CD4-positive, alpha-beta T cell treated with Interleukin-21 for 1 hour (primary cell): ENCODE data around the gene ARHGEF17.

Experiments
- DNase-seq: peaks from one replicate; pipeline ENCODE4 v3.0.0-alpha.2; 2020

ARHGEF17 gene

DNA sequence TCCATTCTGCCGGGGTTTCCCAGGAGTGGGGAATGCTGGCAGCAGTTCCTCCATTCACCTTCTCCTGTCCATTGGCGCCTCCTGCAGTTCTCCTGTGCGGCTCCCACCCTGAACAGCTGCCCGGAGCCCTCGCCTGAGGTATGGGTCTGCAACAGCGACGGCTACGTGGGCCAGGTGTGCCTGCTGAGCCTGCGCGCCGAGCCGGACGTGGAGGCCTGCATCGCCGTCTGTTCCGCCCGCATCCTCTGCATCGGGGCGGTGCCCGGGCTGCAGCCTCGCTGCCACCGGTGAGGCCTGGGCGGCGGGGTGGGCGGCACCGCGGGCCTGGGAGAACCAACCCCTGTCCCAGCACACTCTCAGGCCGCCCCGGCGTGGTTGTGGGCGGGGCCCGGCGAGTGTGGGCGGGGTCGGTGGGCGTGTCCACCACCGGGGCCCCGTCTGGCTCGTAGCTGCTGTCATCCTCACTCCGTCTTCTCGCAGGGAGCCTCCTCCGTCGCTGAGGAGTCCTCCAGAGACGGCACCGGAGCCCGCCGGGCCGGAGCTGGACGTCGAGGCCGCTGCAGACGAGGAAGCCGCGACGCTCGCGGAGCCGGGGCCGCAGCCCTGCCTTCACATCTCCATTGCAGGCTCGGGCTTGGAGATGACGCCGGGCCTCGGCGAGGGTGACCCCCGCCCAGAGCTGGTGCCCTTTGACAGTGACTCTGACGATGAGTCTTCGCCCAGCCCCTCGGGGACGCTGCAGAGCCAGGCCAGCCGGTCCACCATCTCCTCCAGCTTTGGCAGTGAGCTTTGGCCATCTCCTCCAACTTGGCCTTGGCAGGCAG, 54.1 kb downstream of the ARHGEF17 start:
- no peak for DNase-seq

DNA sequence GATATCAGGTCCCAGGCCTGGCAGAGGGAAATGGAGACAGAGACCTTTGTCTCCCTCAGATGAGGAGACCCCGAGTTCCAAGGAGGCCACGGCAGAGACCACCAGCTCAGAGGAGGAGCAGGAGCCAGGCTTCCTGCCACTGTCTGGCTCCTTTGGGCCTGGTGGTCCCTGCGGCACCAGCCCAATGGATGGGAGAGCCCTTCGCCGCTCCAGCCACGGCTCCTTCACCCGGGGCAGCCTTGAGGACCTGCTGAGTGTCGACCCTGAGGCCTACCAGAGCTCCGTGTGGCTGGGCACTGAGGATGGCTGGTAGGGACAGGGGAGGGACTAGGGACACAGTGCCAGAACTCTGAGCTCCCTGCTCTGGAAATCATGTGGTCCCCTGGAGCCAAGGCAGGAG, 55.1 kb downstream of the ARHGEF17 start:
- no peak for DNase-seq

DNA sequence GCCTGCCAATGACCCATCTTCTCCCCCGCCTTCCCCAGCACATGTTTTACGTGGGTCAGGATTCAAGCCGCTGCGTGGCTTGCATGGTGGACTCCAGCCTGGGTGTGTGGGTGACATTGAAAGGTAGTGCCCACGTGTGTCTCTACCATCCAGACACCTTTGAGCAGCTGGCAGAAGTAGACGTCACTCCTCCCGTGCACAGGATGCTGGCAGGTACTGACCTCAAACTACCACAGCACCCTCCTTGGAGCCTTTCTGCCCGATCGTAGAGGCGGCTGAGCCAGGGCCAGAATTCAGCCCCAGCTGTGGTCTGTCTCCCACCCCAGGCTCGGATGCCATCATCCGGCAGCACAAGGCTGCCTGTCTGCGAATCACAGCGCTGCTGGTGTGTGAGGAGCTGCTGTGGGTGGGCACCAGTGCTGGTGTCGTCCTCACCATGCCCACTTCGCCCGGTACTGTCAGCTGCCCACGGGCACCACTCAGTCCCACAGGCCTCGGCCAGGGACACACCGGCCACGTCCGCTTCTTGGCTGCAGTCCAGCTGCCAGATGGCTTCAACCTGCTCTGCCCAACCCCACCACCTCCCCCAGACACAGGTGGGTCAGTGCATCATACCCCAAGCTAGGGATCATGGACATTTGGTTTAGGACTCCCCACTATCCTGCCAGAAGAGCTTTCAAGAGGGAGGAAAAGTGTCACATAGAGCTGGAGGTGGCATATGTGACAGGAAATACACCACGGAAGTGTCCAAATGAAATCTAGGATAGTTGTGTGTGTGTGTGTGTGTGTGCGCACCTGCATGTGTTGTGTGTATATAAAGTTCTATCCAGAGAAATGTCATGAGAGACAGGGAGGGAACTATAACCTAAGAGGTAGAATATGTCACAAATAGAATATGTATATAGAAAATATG, 57.5 kb downstream of the ARHGEF17 start:
- DNase-seq = peak; percentile 34

DNA sequence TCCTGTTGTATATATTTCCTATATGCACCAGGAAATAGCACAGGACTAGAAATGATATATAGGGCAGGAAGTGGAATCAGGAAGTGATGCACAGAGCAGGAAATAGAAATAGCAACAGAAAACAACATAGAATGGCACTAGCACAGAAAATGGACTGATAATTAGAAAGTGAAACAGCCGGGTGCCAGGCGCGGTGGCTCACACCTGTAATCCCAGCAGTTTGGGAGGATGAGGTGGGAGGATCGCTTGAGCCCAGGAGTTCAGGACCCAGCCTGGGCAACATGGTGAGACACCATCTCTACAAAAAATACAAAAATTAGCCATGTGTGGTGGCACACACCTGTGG, 58.2 kb downstream of the ARHGEF17 start:
- peak; percentile 69 for DNase-seq

DNA sequence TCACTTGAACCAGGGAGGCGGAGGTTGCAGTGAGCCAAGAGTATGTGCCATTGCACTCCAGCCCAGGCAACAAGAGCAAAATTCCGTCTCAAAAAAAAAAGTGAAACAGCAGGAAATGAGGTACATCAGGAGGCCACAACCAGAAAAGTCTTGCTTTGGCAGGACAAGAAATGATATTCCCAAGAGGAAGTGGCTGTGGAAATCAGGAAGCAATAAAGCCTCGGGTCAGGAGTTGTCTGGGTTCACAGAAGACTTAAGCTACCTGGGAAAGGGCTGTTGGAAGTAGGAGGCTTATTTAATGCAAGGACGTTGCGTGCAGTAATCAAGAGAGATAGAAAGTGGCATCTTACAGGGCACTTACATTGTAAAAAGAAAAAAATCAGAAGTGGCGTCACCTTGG, 58.9 kb downstream of the ARHGEF17 start:
- no peak for DNase-seq

DNA sequence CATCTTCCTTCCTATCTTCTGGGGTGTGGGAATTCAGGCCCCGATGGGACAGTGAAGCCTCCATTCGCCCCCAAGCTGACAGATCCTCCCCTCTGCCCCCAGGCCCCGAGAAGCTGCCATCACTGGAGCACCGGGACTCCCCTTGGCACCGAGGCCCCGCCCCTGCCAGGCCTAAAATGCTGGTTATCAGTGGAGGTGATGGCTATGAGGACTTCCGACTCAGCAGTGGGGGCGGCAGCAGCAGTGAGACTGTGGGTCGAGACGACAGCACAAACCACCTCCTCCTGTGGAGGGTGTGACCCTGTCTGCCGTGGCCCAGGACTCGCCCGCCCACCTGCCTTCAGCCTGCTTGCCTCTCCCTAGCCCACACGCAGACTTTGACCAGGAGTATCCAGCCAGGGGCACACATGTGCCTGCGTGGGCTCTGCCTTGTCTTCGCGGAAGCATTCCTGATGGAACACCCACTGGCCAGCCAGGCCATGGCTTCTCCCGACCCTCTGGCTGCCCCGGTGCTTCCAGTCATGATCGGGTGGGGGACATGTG, 59.5 kb downstream of the ARHGEF17 start:
- DNase-seq = no peak

DNA sequence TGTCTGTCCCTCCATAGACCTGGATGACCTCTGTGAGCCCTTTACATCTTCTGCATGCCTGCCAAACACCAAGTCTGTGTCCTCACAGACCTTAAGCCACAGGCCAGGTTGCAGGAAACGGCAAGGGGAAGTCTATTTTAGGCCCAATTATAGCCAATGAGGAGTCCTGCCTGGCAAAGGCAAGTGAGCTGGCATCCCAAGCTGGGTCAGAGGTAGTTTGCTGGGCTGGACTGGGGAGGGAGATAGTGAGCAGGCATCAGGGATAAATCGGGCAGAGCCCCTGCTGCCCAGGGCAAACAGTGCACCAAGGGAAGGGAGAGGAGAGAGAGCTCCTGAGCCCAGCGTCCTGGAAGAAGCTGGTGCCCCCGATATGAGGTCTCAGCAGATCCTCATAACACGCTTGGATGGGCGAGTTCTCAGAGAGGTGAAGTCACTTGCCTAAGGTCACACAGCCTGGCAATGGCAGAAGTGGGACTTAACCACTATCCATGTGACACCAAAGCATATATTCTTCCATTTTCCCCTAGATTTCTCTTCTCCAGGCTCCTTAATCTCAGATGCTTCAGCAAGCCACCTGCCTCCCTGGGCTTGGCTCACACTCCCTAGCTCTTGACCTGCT, 64.4 kb downstream of the ARHGEF17 start:
- no peak for DNase-seq

DNA sequence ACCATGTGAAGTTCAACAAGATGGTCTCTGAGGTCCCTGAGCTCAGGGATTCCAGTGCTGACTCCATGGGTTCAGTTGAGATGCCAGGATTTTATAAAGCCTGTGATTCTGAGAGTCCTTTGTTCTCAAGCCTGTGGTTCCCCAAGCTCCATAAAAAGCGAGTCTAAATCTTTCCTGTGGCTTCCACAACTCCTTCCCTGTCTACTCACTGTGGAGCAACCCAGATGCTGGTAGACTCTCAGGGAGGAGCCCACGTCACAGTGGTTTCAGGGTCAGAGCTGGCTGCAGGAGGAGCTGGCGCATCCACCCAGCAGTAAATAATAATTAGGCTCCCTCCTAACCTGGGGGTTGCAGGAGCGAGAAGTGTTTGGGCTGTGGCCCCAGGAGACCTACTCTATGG, 66.1 kb downstream of the ARHGEF17 start:
- no peak for DNase-seq

DNA sequence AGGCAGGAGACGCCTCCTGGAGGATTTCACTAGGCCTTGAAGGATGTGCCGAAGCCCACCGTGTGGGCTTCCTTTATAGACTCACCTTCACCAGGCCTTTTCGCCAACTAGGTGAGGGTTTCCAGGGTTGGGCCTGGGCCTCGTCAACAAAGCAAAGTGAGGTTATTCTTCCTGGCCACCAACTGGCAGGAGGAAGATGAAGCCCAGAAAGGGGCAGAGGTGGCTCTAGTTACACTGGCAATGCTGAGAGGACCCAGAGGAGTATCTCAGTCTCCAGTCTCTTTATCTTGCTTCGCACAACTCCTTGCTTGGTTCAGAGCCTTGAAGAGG, 67.7 kb downstream of the ARHGEF17 start:
- no peak for DNase-seq

DNA sequence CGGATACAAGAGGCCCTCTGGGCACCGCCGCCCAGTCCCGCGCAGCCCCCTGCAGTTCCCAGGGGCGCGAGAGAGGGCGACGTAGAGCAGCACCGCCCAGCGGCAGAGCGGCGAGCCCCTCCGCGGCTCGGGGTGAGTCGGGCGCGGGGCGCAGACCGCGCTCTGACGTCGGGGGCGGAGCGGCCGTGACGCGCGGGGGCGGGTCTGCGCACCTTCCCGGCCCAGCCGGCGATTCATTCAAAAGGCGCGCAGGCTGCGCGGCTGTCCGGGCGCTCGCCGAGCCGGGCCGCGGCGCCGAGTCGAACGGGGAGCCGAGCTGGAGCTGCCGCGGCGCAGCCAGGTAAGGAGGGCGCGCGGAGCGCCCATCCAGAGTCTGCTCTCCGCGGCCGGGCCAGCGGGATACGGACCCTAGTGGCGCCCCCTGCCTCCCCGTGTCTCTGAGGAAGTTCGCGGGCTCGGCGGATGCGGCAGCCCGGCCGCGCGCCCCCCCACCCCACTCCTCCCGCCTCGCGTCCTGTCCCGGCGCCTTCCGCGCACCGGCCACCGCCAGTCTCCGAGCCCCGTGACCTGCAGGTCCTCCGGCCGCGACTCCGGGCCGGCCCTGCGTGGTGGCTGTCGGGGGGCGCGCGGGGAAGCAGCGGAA, 68.2 kb downstream of the ARHGEF17 start, which contains the start of gene RELT:
RELT (plus strand) TSS at position 240 of the 643 bp plus-strand sequence. CDS start 12,738 bp downstream, outside the sequence.
- peak; percentile 95 for DNase-seq

DNA sequence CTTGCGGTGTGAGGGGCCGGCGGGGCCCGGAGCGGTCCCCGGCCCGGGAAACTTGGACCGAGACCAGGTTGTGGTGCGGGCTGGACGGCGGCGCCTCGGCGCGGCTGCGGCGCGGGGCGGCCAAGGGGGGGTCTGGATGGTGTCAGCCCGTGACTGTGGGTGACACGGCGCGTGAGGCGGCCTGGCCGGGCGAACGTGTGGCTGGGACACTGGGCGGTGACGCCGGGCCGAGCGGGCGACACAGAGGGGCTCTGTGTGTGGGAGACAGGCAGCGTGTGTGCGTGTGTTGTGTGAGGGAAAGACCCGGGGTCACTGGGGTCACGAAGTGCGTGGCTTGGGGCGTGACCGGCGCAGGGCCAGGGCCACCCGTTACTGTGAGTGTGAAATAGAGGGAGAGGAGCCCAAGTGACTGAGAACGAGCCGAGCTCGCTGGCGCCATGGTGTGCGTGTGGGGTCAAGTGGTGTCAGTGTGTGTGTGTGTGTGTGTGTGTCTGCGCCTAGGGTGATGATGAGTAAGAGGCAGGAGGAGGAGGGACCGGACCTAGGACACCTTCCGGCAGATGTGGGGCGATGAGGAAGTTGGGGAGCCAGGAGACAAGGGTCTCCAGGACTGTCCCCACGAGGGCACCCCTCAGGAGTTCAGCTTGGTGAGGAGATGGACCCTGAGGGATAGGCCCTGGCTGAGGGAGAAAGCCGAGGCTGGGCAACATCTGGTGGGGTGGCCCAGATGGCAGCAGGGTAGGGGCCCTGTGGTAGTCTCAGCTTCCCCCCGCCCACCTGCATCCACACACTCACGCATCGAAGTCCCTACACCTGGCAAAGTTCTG, 68.9 kb downstream of the ARHGEF17 start:
- peak; percentile 77 for DNase-seq

DNA sequence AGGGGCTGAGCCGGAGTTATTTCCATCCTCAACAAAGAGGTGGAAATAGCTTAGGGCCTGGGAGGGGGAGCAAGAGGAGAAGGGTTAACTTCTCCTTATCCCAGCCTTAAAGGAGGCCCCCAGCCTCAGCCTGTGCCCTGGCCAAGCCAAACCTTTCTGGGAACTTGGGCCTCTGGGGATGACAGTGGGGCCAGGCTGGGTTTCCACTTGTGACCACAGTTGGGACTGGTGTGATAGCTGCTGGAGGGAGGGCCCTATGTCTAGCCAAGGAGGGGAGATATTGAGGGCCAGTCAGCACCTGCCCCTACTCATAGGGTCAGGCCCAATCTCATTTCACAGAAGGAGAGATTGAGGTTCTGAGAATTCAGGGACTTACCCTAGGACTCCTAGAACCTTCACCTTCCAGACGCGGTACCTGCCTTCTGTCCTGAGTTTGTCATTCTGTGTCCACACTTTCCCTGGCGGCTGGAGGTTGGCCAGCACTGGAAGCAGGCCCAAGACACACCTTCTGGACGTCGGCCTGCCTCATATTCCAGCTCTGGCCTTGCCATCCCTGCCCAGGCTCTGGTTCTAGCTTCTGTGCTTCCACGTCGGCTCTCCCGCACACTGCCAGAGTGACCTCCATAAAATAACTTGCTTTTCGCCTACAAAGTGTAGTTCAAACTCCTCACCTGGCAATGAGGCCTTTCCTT, 71.3 kb downstream of the ARHGEF17 start:
- DNase-seq = peak; percentile 4

DNA sequence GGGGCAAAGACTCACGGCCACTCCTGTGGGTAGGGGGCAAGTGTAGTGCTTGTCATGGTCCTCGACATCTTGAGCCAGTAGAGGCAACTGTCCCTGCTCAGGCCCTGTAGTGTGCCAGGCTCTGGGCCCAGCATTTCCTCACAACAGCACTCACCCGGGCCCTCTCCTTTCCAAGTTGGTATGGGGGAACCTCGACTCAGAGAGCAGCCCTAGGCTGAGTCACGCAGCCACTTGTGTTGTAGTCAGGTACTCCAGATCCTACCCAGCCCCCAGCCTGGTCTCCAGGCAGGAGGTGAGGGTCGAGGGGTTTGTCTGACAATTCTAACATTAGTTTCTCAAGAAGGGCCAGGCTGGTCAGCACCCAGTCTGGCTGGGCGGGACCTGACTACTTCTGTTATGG, 72.3 kb downstream of the ARHGEF17 start:
- no peak for DNase-seq

DNA sequence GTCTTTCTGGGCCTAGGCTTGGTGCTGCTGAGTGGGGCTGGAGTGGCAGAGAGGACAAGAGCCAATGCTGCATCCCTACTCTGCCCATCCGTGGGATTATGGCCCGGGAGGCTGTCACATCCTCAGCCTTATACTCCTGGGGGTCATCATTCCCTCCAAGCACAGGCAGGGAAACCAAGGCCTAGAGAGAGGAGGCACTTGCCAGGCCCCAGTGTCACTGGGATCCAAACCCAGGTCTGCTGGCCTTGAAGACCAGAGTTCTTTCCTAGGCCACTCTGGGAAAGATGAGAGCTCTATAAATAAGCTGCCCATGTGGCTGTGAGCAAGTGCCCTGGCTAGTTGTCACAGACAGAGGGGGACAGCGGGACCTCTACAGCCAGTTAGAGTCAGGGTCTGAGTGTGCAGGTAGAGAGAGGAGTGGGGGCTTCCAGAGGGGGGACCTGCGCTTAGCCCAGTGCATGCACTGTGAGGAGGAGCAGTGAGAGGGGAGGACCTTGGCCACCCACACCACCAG, 72.9 kb downstream of the ARHGEF17 start:
- DNase-seq = no peak

DNA sequence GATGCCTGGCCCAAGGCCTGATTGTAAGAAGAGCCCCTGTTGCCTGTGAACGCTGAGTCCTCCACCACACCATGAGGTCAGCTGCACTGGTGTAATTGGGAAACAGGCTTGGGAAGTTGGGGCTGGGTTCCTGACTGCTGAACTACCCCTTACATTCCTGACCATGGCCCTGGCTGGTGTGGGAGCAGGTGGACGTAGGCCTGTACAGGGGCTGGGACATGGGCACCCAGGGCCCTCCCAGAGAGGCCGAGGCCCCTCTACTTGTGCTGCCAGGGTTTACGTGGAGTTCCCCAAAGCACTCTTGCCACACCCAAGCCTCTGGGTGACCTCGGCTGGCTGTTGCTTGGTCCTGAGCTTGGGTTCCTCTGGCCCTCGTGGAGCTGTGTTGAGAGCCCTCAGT, 73.5 kb downstream of the ARHGEF17 start:
- peak; percentile 7 for DNase-seq

DNA sequence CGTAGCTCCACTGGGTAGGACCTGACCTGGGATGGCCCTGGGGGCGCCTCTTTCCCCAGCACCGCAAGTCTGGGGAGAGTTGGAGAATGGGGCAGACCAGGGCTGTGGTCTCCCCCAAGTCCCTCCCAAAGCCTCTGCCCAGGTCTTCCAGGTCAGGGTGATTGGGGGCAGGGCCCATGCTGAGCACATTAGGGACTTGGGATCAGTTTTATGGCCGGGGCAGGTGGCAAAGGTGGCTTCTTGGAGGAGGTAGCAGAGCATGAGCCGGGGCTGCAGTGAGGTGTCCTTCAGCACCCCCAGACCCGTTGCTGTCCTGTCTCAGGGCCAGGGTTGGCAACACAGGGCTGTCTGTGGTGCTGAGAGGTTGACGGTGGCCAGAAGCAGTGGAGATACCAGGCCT, 74.1 kb downstream of the ARHGEF17 start:
- DNase-seq = peak; percentile 4

DNA sequence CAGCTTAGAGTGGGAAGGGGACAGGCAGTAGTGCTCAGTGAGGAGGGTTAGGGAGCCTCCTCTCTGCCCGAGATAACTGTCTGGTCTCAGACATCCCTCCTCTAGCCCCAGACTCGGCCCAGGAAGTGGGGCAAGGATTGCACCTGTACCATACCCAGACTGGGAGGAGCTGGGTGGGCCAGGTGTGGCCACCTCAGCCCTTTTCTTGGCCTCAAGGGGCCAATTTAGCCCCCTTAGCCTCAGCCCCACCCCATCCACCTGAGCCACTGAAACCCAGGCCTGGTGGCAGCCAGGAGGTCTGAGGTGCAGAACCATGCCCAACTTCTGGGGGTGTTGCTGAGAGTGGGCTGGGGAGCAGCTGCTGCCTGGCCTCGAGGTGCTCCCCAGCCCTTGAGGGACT, 74.7 kb downstream of the ARHGEF17 start:
- no peak for DNase-seq

DNA sequence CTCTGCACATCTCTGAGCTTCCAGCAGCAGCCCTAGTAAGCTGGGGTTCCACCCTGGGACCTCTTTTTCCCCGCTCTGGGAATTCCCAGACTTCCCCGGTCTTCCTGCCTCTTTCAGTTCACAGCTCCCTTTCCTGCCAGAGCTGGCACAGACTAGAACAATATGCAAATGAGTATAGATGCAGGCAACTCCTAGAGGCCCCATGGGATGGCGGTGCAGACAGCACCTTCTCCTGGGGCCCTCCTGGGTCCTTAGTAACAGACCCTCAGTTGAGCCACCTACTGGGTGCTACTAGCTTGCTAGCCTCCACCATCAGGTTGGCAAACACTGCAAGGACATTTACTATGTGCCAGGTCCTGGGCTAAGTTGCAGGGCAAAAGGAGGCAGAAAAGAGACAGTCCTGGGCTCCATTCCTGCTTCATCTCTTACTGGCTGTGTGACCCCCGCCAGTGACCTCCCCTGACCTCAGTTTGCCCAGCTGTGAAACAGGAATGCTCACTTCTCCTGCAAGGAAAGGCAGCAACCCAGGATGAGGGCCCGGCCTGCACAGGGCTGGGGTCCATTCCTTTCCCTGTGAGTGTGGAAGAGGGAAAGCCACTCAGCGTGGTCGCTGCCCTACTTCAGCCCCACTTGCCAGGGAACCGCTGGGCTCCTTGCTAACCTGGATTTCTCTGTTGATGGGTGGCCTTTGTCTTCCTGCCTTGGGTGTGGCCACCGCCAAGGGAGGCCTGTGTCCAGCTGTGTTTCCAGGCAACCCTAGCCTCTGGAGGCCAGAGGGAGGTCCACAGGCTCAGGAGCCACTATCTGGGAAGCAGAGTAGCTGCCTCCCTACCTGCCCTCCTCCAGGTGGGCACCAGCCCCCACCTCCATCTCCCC, 75.4 kb downstream of the ARHGEF17 start:
- no peak for DNase-seq

DNA sequence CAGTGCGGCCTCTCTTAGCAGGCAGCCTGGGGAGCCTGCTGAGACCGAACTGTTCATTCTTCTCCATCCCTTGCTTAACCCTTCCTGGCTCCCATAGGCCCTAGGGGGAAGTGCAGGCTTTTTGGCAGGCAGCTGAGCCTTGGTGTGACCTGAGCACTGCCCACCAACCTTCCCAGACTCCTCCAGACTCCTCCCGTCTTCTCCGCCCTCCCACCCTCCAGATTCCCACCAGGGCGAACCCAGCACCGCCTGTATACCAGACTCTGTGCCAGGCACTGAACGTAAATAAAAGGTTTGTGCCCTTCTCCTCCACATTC, 76.0 kb downstream of the ARHGEF17 start:
- no peak for DNase-seq

DNA sequence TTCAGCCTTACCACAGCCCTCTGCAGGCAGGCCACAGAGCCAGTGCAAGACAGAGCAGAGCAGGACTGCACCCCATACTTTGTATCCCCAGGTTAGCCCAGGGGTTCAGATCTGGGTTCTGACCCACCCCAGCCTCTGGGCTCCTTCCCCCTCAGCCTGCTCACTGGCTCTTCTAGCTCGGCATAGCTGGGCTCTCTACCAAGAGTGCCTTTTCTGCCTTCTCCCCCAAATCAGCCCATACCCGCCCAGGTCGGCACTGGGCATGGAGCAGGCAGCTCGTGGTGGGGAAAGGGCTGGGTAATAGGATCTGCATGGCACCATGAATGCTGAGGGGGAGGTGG, 76.4 kb downstream of the ARHGEF17 start:
- DNase-seq = no peak
